ENCODE data around the gene GRIP2. TPM values are rescaled to one million over a fixed set of nuclear protein-coding genes. Genes with fewer than 3 reads are reported as not detected.
A peak's percentile ranks its signal among the peaks of the same experiment; 100 is the strongest.

The GRIP2 gene
- total RNA-seq, 1 donor from 2014 or later, result not detected

DNA sequence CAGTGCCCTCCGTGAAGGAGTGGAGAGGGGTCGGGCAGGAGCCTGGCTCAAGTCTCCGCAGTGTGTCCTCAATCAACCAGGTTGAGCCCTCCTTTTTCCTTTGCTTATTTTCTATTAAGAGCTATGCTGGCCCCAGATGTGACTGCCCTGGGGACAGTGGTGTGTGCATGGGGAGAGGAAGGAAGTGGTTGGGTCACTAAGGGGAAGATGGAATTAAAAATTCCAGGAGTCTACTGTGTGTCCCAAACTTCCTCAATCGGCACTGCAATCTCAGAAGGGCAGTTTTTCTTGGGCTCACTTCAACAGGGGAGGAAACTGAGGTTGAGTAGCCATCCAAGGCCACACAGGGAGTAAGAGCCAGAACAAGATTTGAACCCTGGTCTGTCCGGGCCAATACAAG is 13.7 kb upstream of the GRIP2 start:
- no peak overlapping the region for H3K4me3 ChIP-seq (ENCODE audit: low read depth, low read length)
- TF ChIP-seq, protein P1, sequence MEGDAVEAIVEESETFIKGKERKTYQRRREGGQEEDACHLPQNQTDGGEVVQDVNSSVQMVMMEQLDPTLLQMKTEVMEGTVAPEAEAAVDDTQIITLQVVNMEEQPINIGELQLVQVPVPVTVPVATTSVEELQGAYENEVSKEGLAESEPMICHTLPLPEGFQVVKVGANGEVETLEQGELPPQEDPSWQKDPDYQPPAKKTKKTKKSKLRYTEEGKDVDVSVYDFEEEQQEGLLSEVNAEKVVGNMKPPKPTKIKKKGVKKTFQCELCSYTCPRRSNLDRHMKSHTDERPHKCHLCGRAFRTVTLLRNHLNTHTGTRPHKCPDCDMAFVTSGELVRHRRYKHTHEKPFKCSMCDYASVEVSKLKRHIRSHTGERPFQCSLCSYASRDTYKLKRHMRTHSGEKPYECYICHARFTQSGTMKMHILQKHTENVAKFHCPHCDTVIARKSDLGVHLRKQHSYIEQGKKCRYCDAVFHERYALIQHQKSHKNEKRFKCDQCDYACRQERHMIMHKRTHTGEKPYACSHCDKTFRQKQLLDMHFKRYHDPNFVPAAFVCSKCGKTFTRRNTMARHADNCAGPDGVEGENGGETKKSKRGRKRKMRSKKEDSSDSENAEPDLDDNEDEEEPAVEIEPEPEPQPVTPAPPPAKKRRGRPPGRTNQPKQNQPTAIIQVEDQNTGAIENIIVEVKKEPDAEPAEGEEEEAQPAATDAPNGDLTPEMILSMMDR (conservative IDR thresholded peaks at IDR 0.05; ENCODE audit: low read depth, low read length), result no peak

DNA sequence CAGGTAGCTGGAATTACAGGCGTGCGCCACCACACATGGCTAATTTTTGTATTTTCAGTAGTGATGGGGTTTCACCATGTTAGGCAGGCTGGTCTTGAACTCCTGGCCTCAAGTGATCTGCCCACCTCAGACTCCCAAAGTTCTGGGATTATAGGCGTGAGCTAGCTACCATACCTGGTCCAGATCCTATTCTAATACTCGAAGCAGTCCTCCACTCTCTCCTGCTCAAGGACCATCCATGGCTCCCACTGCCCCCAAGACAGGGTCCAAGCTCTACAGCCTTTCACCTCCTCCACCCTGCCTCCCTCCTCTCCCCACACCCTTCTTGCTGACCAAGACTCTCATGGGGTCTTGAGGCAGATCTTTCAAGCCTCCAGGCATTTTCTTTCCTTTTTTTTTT is 12.6 kb upstream of the GRIP2 start:
- H3K4me3 ChIP-seq (ENCODE audit: low read depth, low read length), result no peak overlapping the region
- DNase-seq (ENCODE audit: low read depth), result no peak
- TF ChIP-seq, protein P1 (conservative IDR thresholded peaks at IDR 0.05; ENCODE audit: low read depth, low read length), result no peak

More for the DNA sequence above, 13.7 kb upstream of the GRIP2 start:
- no peak for DNase-seq (ENCODE audit: low read depth)

DNA sequence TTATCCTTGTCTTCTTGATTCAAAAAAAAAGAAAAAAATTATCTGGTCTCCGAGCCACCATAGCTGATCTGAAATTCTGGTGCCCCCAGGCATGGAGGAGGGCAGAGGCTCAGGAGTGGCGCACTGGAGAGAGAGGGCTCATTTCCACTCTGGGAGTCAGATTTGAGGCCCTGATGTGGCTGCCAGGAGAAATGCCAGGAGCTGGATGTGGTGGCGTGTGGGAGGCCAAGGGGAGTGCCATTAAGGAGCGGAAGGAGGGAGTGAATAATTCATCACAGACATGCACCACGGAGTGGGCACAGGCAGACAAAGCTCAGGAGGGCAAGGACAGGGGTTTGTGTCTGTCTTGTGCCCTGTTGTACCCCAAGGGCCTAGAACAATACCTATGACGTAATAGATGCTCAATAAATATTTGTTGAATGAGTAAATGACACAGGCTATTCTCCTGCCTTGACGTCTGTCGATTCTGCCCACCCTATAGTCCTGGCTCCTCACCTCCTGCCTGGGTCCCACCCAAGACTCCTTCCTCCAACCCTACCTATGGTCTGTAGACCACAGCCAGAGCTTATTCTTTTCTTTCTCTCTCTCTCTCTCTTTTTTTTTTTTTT is 12.0 kb upstream of the GRIP2 start:
- DNase-seq (ENCODE audit: low read depth), result no peak
- TF ChIP-seq, protein P1 (conservative IDR thresholded peaks at IDR 0.05; ENCODE audit: low read depth, low read length), result no peak
- no peak overlapping the region for H3K4me3 ChIP-seq (ENCODE audit: low read depth, low read length)

DNA sequence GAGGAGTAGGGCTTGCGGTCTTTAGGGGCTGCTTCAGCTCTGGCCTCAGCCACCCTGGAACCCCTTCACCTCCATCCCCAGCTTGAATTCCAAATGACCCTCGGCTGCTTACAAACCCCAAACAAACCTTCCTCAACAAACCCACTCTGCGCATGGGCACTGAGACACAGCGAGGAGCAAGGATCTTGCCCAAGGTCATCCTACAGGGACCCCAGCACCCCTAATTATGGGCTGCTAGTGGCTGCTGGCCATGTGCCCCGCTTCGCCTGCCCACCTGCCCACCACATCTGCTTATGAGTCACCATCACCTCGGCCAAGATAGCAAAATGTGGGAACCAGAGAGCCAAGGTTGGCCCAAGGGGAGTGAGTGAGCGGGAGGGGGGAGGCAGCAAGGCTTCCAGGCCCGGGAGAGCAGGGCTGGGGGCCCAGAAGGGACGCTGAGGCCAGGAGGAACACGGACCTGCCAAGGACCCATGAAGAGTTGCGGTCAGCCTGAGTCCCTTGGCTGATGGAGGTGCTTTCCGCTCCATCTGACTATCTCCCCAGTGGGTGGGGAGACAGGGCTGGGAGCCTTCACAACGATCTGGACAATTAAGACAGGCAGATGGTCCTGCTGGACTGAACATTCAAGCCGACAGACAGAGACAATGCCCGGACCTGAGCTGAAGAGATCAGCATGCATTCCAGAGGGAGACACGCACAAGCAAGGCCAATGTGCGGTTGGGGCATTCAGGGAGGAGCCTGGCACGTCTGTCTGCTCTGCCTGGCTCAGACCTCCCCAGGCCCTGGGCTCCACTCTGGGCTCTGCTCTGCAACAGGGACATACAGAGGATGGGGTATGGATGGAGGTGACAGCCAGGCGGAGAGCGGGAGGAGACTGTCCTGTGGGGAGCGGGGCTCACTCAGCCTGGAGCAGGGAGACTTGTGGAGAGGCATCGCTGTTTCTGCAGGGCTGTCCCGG is 10.8 kb upstream of the GRIP2 start:
- H3K4me3 ChIP-seq (ENCODE audit: low read depth, low read length), result no peak overlapping the region
- DNase-seq (ENCODE audit: low read depth), result no peak
- TF ChIP-seq, protein P1 (conservative IDR thresholded peaks at IDR 0.05; ENCODE audit: low read depth, low read length), result no peak

DNA sequence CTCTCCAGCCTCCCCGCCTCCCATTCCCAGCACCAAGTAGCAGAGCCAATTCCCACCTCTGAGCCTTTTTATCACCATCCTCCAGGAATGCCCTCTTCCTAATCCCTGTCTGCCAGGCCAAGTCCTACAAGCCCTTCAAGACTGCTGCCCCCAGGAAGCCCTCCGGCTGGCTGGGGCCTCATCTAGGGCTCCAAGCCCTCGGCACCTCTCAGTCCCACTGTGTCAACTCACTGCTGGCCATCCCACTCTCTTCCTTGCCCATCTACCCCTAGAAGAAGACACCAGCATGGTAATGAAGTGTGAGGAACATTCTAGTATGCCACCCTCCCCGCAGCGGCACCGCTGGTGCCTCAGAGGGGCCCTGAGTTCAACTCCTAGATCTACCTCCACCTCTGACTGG is 10.0 kb upstream of the GRIP2 start:
- H3K4me3 ChIP-seq (ENCODE audit: low read depth, low read length), result no peak overlapping the region
- no peak for DNase-seq (ENCODE audit: low read depth)
- TF ChIP-seq, protein P1 (conservative IDR thresholded peaks at IDR 0.05; ENCODE audit: low read depth, low read length), result no peak

DNA sequence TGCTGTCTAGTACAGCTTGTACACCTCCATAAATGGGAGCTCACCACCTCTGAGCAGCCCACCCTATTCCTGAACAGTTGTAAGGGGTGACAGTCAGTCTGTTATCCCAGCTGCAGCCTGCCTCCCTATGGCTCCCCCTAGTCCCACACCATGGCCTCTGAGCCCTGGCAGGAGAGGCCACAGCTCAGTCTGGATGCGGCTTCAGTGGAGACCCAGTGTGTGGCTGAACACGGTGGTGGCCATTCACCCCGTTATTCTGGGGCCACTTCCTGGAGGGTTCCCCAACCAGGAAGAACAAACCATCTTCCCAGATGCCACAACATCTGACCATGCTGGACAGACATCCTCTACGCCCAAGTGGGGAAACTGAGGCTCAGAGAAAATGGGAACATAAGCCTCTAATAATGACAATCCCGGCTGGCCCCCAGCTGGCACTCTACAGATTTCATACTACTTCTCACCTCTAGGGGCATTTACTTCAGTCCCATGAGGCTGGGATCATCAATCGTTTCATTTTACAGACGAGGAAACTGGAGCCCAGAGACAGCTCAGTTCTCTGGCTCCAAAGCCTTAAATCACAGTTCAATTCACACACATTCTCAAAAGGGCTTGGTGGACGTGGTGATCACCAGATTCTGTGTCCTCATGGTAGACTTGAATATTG is 9.2 kb upstream of the GRIP2 start:
- DNase-seq (ENCODE audit: low read depth), result no peak
- no peak overlapping the region for H3K4me3 ChIP-seq (ENCODE audit: low read depth, low read length)
- TF ChIP-seq, protein P1 (conservative IDR thresholded peaks at IDR 0.05; ENCODE audit: low read depth, low read length), result peak; percentile 53

Measured in epithelial cell of proximal tubule (primary cell).